Measurements from ENCODE around the gene TSHZ2.
"Not testable (repeated sequence)": the region's sequence is repeated elsewhere in the genome, so short reads cannot be mapped to it uniquely, and the experiment has no call there.

The TSHZ2 gene

DNA sequence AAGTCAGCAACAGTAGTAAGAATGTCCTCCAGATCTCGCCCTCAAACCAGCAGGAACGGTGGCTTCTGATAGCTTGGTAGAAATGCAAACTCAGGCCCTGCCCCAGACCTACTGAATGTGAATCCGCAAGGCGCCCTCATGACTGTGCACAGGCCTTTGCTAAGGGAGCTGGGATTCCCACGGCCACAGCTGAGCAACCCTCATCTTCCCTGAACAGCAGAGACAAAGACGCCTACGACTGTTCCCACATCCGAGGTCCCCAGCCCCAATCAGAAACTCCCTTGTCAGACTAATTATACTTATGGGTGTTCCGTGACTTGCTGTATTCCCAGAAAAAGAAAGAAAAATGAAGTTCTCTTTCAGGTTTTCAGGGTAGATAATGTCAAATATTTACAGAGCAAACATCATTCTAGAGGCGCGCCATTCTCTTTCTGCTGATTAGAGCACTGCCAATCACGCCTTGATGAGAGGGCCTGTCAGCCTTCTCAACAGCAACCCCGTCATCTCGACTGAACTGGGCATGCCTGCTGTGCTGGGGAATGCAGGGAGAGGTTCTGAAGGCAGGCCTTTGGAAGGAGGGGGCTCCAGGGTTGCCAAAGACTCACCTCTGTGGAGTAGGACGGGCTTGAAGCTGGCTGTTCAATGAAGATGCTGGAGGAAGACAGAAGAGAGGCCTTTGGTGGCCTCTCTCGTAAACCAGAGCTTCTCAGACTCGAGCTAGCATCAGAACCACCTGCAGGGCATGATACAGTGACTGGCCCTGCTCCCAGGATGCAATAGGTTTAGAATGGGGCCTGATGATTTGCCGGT, 541.5 kb downstream of the TSHZ2 start:
- DNase-seq (ENCODE audit: low spot score): no peak

DNA sequence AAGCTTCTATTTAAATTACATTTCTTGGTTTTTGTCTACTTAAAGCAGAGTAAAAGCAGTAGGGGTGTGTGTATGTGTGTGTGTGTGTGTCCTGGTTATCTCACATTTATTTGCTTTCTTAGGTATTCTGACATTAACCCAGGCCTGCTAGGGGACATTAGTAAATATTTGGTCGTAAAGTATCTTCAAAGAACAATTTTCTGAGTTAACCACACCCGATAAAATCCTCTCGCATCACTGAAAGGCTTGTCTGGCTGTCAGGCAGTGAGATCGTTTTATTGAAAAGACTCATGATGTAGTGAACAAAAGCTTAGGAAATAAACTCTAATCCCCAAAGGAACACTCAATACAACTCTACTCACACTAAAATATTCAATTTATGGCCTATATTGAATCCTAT, 543.6 kb downstream of the TSHZ2 start:
- no peak for DNase-seq (ENCODE audit: low spot score)

GRCh38 chr20:53517146-53517545, 545.0 kb downstream of the TSHZ2 start:
- DNase-seq (ENCODE audit: low spot score): no peak

DNA sequence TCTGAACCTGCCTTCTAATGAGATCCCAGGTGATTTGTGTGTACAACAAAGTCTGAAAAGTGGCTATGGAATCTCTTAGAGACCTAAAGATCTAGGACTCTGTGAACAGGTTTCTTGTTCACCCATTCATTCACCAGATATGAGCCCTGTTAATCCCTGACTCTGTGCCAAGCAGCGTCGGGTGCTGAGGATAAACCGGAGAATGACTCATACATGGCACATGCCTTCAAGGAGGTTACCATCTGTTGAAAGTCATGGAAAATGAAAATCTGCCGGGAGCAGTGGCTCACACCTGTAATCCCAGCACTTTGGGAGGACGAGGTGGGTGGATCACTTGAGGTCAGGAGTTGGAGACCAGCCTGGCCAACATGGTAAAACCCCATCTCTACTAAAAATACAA, 549.3 kb downstream of the TSHZ2 start:
- DNase-seq (ENCODE audit: low spot score): peak; percentile 68

DNA sequence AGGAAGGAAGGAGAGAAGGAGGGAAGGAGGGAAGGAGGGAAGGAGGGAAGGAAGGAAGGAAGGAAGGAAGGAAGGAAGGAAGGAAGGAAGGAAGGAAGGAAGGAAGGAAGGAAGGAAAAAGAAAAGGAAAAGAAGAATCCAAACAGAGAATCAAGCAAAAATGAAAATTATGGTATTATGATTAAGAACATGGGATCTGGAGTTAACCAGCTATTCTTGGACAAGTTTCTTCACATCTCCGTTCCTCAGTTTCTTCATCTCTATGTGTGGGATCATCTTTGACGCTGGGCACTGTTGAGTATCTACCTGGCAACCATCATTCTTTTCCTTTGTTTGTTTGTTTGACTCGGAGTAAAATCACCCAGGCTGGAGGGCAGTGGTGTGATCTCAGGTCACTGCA, 549.9 kb downstream of the TSHZ2 start:
- no peak for DNase-seq (ENCODE audit: low spot score)

GRCh38 chr20:53522696-53523095, 550.5 kb downstream of the TSHZ2 start:
- DNase-seq (ENCODE audit: low spot score): no peak

DNA sequence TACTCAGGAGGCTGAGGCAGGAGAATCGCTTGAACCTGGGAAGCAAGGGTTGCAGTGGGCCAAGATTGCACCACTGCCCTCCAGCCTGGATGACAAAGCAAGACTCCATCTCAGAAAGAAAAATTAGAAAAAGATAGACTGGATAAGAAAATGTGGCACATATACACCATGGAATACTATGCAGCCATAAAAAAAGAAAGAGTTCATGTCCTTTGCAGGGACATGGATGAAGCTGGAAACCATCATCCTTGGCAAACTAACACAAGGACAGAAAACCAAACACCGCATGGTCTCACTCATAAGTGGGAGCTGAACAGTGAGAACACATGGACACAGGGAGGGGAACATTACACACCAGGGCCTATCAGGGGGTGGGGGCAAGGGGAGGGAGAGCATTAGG, 551.5 kb downstream of the TSHZ2 start:
- not testable (repeated sequence) for DNase-seq (ENCODE audit: low spot score)

DNA sequence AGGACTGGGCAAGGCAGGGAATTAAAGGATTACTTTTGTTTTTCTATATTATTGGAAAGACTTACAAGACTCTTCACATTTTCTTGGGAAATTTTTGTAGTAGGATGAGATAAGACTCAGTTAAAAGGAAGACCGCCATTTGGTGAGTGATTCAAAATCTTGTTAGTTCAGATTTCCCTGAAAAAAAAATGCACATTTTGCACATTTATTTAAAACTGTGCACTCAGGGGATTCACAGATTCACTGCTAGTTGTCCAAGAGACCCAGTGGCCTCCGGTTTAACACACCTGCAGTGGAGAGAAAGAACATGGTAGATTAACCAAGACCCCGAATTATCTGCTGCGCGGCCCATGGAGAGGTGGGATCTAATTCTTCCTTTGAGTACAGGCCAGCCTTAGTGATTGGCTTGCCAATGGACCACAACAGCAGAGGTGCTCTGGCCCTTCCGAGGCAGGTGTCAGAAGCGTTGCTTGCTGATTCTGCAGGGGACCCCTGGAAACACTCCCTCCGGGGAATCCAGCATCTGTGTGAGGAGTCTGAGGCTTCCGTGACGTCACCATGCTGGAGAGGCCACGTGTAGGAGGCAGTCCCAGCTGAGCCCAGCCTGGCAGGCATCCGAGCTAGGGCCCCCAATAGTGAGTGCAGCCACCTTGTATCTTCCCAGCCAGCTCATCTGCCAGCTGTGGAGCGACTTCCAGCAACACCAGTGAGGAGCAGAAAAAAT, 552.6 kb downstream of the TSHZ2 start:
- DNase-seq (ENCODE audit: low spot score): no peak

DNA sequence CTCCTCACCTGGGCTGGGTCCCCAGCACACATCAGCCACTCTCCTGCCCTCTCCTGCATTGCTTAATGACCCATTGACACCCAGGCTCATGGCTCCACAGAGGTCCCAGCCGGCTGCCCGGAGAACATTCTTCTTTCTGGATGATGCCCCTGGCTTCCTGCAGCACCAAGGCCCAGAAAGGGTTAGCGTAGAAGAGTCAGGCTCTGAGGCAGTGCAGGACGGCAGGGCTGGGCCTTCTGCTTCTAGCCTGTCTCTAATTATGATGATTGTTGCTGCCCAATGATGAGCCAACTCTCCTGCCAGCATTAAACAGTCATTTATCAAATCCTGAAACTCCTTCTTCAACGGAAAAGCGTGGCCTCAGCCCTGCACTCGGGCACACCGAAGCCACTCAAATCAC, 555.0 kb downstream of the TSHZ2 start:
- DNase-seq (ENCODE audit: low spot score): no peak

- DNase-seq (ENCODE audit: low spot score): no peak
Measured at GRCh38 chr20:53529658-53530057, 557.5 kb downstream of the TSHZ2 start.

GRCh38 chr20:53530440-53530839, 558.3 kb downstream of the TSHZ2 start:
- no peak for DNase-seq (ENCODE audit: low spot score)

DNA sequence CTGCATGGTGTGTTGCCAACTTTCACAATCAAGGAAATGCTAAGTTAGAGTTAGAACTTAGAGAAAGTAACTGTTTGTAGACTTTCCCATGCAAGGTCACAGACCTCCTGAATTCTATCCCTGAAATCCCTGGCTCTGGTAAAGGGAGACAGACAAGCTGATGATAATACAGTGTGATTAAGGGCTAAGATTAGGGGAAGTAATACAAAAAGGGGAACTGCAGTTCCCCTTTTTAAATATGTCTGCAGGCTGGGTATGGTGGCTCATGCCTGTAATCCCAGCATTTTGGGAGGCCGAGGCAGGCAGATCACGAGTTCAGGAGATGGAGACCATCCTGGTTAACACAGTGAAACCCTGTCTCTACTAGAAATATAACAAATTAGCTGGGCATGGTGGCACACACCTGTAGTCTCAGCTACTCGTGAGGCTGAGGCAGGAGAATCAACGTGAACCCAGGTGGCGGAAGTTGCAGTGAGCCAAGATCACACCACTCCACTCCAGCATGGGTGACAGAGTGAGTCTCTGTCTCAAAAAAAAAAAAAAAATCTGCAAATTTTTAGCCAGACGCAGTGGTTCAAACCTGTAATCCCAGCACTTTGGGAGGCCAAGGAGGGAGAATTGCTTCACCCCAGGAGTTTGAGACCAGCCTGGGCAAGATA, 560.6 kb downstream of the TSHZ2 start:
- DNase-seq (ENCODE audit: low spot score): not testable (repeated sequence)

DNA sequence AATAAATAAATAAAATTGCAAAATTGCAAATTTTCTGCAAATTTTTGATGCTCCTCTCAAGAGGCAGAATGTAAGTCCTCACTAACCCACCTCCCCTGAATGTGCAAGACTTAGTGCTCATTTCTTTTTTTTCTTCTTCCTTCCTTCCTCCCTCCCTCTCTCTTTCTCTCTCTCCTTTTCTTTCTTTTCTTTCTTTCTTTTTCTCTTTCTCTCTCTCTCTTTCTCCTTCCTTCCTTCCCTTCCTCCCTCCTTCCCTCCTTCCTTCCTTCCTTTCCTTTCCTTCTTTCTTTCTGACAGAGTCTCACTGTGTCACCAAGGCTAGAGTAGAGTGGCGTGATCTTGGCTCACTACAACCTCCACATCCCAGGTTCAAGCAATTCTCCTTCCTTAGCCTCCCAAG, 561.3 kb downstream of the TSHZ2 start:
- DNase-seq (ENCODE audit: low spot score): no peak

GRCh38 chr20:53534037-53534436, 561.9 kb downstream of the TSHZ2 start:
- DNase-seq (ENCODE audit: low spot score): no peak

DNA sequence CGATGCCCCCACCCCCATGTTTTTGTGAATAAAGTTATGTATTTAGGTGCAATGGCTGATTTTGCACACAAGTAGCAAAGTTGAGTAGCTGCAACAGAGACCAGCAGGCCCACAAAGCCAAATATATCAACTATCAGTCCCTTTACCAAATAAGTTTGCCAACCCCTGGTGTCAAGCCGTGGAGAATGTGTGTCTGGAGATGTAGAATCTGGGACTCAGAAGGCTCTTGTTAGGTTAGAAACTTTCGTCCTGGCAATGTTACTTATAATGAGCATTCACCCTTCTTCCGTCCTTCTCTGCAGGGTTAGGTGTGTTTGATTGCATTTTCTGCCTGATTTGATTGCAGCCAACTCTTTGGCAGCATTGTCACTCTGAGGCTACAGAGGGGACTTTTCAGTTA, 563.7 kb downstream of the TSHZ2 start:
- no peak for DNase-seq (ENCODE audit: low spot score)

DNA sequence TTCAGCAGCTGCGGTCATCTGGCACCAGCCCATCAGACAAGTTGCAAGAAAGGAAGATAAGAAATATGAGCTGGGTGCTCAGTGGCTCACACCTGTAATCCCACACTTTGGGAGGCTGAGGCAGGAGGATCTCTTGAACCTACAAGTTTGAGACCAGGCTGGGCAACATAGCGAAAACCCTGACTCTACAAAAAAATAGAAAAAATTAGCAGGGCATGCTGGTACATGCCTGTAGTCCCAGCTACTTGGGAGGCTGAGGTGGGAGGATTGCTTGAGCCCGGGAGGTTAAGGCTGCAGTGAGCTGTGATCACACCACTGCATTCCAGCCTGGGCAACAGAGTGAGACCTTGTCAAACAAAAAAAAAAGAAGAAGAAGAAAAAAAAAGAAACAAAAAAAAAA, 564.2 kb downstream of the TSHZ2 start:
- not testable (repeated sequence) for DNase-seq (ENCODE audit: low spot score)

DNA sequence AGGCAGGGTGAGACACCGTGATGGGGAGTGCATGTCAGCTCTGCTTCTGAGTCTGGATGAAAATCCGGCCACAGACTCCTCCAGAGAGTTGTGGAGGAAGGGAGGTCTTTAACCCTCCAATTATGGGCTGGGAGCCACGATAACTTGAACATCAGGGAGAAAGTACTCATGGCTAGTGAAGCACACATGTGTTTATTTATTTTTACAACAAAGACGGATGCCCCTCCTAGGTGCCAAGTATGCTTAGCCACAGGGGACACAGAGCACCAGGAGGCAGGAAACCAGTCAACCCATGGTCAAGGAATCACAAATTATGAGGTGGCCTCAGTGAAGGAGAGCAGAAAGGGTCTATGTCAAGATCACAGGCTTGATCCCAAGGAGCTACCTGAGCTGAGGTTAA, 567.4 kb downstream of the TSHZ2 start:
- no peak for DNase-seq (ENCODE audit: low spot score)
